Parathyroid adenoma (tissue), 2 donors: ENCODE results near the gene TGFBR1.

Source experiments
- H2AFZ ChIP-seq: fragments of 300-600 bp; sonication (generic); one replicate; pipeline ENCODE4 v1.7.0; 2017; ENCODE audit warnings: antibody characterized with exemption, mild to moderate bottlenecking
- H3K27ac ChIP-seq: fragments of 300-600 bp; sonication (generic); one replicate; pipeline ENCODE4 v1.7.0; 2017
- H3K27me3 ChIP-seq: fragments of 300-600 bp; sonication (generic); one replicate; pipeline ENCODE4 v1.7.0; 2017; ENCODE audit warnings: low read length; ENCODE audit not compliant: control insufficient read depth, insufficient read depth
- H3K36me3 ChIP-seq: fragments of 300-600 bp; sonication (generic); one replicate; pipeline ENCODE4 v1.7.0; 2017; ENCODE audit warnings: low read length; ENCODE audit not compliant: control insufficient read depth, insufficient read depth
- H3K4me1 ChIP-seq: fragments of 300-600 bp; sonication (generic); one replicate; pipeline ENCODE4 v1.7.0; 2017; ENCODE audit warnings: control low read depth
- H3K4me2 ChIP-seq: fragments of 300-600 bp; sonication (generic); one replicate; pipeline ENCODE4 v1.7.0; 2017; ENCODE audit warnings: low read length
- H3K4me3 ChIP-seq: fragments of 300-600 bp; sonication (generic); one replicate; pipeline ENCODE4 v1.7.0; 2017; ENCODE audit warnings: low read depth, low read length
- H3K79me2 ChIP-seq: fragments of 300-600 bp; sonication (generic); one replicate; pipeline ENCODE4 v1.7.0; 2017; ENCODE audit warnings: control low read depth
- H3K9ac ChIP-seq: fragments of 300-600 bp; sonication (generic); one replicate; pipeline ENCODE4 v1.7.0; 2017; ENCODE audit warnings: mild to moderate bottlenecking
- H3K9me3 ChIP-seq: fragments of 300-600 bp; sonication (generic); one replicate; pipeline ENCODE4 v1.7.0; 2017; ENCODE audit warnings: low read length; ENCODE audit not compliant: control insufficient read depth
- TF ChIP-seq, protein P1 (sequence below): fragments of 300-600 bp; sonication (generic); IDR thresholded peaks from one replicate; pipeline ENCODE4 v1.7.0; 2017; ENCODE audit warnings: antibody characterized with exemption, mild to moderate bottlenecking
- donor health status: primary hyperparathyroidism.

The TGFBR1 gene

DNA sequence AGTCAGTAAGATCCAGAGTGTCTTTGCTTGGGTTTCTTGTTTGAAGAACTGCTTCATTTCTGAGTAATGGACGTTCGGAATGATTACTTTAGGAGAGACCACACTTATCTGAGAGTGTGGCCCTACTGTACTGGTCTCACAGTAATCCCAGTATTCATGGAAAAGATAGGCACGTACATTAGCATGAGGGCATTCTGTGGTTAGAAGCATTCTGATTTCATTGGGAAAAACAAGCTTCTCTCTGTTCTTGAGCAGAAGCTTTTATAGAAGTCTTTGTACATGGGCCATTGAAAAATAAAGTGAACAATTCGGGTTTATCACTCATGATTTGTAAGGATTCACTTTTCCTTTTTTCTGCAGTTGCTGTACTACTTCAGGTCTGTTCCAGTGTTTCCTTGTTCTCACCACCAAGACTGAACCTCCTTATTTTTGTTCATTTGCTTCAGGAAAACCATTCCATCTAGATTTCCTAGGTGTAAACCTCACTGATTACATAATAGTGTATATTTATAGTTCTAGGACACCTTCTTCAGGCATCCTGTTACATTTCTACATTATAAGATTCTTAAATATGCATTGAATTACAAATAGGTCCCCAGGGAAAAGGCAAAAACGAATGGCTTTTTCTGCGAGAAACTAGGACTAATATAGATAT is 10.1 kb downstream of the TGFBR1 start:
- Histone ChIP-seq H3K27ac (no peak overlapping the region), H3K4me3 (no peak overlapping the region), H3K79me2 (peaks cover 8% of the 10 kb centered on the region), H3K9me3 (no peaks in the 10 kb centered on the region), H3K4me2 (no peak overlapping the region), H3K9ac (no peak overlapping the region), H3K36me3 (no peaks in the 10 kb centered on the region), H3K27me3 (no peaks in the 10 kb centered on the region), H2AFZ (no peak overlapping the region), H3K4me1 (peaks cover 3% of the 10 kb centered on the region)
- TF ChIP-seq, protein P1, sequence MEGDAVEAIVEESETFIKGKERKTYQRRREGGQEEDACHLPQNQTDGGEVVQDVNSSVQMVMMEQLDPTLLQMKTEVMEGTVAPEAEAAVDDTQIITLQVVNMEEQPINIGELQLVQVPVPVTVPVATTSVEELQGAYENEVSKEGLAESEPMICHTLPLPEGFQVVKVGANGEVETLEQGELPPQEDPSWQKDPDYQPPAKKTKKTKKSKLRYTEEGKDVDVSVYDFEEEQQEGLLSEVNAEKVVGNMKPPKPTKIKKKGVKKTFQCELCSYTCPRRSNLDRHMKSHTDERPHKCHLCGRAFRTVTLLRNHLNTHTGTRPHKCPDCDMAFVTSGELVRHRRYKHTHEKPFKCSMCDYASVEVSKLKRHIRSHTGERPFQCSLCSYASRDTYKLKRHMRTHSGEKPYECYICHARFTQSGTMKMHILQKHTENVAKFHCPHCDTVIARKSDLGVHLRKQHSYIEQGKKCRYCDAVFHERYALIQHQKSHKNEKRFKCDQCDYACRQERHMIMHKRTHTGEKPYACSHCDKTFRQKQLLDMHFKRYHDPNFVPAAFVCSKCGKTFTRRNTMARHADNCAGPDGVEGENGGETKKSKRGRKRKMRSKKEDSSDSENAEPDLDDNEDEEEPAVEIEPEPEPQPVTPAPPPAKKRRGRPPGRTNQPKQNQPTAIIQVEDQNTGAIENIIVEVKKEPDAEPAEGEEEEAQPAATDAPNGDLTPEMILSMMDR = no peak

DNA sequence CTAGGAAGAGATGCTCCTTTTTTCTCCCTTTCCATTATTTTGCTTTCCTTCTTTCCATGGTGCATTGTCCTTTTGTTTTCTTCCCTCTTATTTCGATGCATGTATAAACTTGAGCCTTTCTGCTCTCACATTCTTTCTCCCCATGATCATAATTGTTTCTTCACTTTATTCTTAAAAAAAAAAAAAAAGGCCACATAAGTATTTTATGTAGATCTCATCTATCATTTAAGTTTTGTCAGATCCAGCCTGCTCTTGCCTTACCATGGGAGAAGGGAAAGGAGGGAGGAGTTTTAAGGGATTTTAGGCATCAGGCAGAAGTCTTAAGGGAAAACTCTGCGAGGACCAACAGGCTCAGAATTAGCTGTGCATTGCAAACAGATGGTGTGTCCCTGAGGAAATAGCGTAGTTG is 11.1 kb downstream of the TGFBR1 start:
- Histone ChIP-seq H3K4me1 (peaks cover 3% of the 10 kb centered on the region), H3K79me2 (peaks cover 8% of the 10 kb centered on the region), H3K36me3 (no peaks in the 10 kb centered on the region), H2AFZ (no peak overlapping the region), H3K9ac (no peak overlapping the region), H3K9me3 (no peaks in the 10 kb centered on the region), H3K27ac (no peak overlapping the region), H3K27me3 (no peaks in the 10 kb centered on the region), H3K4me3 (no peak overlapping the region), H3K4me2 (no peak overlapping the region)
- TF ChIP-seq, protein P1 = no peak

DNA sequence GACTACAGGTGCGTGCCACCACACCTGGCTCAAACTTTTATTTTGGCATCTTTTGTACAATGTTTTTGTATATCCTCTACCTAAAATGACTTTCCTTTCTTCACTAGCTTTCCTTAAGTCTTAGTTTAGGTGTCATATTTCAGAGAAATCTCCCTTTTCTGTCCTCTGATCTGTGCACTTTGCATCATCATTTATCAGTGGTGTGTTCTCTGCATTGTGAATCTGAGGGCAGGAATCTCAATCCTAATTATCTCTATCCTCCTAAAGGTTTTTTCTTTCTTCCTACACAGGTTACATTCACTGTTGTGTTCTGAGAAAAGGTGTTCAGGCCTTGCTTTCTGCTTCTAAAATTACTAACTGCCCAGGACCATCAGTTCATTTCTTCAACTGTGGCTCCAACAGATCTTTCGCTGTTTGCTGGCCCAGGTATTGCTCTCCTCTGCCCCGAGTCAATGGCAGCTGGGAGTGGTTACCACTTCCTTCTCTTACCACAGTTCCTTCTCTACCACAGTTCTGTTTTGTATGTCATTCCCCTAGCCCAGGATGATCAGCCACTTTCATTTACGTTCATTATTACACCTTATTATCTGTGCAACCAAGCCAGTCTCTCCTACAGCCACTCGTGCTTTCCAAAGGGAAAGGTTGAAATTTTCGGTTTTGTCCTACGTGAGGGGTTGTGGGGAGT is 14.0 kb downstream of the TGFBR1 start:
- no peak overlapping the region for H3K27ac ChIP-seq
- no peaks in the 10 kb centered on the region for H3K36me3 ChIP-seq
- H3K27me3 ChIP-seq = no peaks in the 10 kb centered on the region
- H2AFZ ChIP-seq = no peak overlapping the region
- peaks cover 4% of the 10 kb centered on the region for H3K79me2 ChIP-seq
- TF ChIP-seq, protein P1 = no peak
- H3K4me2 ChIP-seq = no peak overlapping the region
- peaks cover 2% of the 10 kb centered on the region for H3K4me1 ChIP-seq
- no peak overlapping the region for H3K9ac ChIP-seq
- H3K4me3 ChIP-seq = no peak overlapping the region
- H3K9me3 ChIP-seq = no peaks in the 10 kb centered on the region

DNA sequence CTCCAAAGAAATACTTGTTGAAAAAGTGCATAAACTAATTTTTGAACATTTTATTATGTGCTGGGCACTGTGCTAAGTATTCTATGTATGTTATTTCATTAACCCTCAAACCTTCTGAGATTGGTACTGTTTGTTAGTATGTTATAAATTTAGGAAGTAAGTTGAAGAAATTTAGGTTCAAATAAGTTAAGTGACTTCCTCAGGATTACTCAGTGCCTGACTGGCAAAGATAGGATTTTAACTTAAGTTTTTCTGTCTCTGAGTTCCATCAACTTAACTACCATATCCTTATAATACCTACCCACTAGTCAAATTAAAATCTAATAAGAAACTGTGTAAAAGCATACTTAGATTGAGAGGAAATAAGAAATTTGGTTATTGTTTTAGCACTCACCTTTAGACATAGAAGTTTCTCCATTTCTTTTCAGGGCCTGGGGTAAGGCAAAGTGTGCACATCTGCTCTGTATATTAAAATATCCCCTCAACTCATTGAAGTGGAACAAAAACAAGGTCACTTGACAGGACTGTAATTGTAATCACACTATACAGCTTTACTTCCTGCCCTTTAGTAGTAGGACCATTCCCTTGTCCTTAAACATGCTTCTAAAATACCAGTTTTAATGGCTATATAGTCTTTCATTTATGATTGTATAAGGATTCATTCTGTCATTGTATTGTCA is 15.2 kb downstream of the TGFBR1 start:
- Histone ChIP-seq H2AFZ (no peak overlapping the region), H3K79me2 (peaks cover 4% of the 10 kb centered on the region), H3K9ac (no peak overlapping the region), H3K27ac (no peak overlapping the region), H3K4me2 (no peak overlapping the region), H3K9me3 (no peaks in the 10 kb centered on the region), H3K4me1 (no peaks in the 10 kb centered on the region), H3K4me3 (no peak overlapping the region), H3K36me3 (no peaks in the 10 kb centered on the region), H3K27me3 (no peaks in the 10 kb centered on the region)
- TF ChIP-seq, protein P1 = no peak
